Lower leg skin (tissue), 4 donors: Measurements from ENCODE around the gene GPR26. TPM values are rescaled to one million over a fixed set of nuclear protein-coding genes. Genes with fewer than 3 reads are reported as not detected.

Experiments
- DNase-seq, 2 donors: peaks; one replicate each; pipeline ENCODE4 v3.0.0-alpha.2; 2019; ENCODE audit warnings: low spot score in 2 of 2
- H3K4me3 ChIP-seq: fragments of 200-600 bp; sonication (generic); 2 replicates; pipeline ENCODE4 v1.5.1; 2017; ENCODE audit warnings: mild to moderate bottlenecking, low read depth; ENCODE audit not compliant: poor library complexity, severe bottlenecking
- POLR2A ChIP-seq, 2 donors: fragments of 450-650 bp; IDR thresholded peaks; one replicate each; pipeline ENCODE4 v1.6.1; 2016 to 2017; ENCODE audit warnings: antibody characterized with exemption in 2 of 2, mild to moderate bottlenecking in 1 of 2, moderate library complexity in 1 of 2
- WGBS, 2 donors: methylation state at CpG; one replicate each; pipeline ENCODE4 v1.1.5; 2018; 5-methylcytosine and 5-hydroxymethylcytosine counted together
- intact Hi-C: fragments of 100-400 bp; cut with DNase I; formaldehyde crosslinking; loops from one replicate; pipeline ENCODE4 v1.15.0; 2023; ENCODE audit warnings: low total_unique reads
- total RNA-seq, 4 donors: library from RNA; depleted of rRNA; stranded (reverse); fragments of >200 nt; gene quantifications; one replicate each; pipeline ENCODE4 v1.1.0, GENCODE V29; 2016
- TF ChIP-seq, protein P1 (sequence below), 3 donors: fragments of 450-650 bp; IDR thresholded peaks; one replicate each; pipeline ENCODE4 v1.5.1; 2016; ENCODE audit warnings: antibody characterized with exemption in 3 of 3, mild to moderate bottlenecking in 3 of 3, moderate library complexity in 2 of 3

Gene GPR26
- total RNA-seq, 4 donors from 2014 or later, result not detected

DNA sequence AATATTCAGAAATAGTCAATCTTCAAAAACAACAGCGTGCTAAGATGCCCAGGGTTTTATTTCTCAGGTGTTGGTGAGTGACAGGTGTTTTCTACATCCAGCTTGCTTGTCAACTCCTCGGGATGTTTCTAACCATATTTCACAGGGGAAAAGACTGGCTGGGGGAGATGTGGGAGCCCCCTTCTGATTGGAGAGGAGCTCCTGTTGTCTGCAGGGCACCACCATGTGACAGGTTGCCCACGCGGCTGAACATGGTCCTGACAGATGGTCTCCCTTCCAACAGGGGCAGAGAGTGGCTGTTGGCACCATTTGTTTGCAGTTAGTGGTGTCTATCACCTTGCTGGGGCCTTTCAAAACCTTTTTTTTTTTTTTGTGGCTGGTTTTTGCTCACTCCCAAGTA is 16.5 kb upstream of the GPR26 start:
- WGBS, 2 donors, result 61 to 69% methylated on average over 4 of the region's 4 CpGs
- intact Hi-C loops, result no loop called here
- no peak overlapping the region for H3K4me3 ChIP-seq
- peak in 1 of 2 donors; percentile 29 for DNase-seq
- no peak for TF ChIP-seq POLR2A (IDR thresholded peaks at IDR 0.05)
- TF ChIP-seq, protein P1, sequence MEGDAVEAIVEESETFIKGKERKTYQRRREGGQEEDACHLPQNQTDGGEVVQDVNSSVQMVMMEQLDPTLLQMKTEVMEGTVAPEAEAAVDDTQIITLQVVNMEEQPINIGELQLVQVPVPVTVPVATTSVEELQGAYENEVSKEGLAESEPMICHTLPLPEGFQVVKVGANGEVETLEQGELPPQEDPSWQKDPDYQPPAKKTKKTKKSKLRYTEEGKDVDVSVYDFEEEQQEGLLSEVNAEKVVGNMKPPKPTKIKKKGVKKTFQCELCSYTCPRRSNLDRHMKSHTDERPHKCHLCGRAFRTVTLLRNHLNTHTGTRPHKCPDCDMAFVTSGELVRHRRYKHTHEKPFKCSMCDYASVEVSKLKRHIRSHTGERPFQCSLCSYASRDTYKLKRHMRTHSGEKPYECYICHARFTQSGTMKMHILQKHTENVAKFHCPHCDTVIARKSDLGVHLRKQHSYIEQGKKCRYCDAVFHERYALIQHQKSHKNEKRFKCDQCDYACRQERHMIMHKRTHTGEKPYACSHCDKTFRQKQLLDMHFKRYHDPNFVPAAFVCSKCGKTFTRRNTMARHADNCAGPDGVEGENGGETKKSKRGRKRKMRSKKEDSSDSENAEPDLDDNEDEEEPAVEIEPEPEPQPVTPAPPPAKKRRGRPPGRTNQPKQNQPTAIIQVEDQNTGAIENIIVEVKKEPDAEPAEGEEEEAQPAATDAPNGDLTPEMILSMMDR (IDR thresholded peaks at IDR 0.05), result no peak

DNA sequence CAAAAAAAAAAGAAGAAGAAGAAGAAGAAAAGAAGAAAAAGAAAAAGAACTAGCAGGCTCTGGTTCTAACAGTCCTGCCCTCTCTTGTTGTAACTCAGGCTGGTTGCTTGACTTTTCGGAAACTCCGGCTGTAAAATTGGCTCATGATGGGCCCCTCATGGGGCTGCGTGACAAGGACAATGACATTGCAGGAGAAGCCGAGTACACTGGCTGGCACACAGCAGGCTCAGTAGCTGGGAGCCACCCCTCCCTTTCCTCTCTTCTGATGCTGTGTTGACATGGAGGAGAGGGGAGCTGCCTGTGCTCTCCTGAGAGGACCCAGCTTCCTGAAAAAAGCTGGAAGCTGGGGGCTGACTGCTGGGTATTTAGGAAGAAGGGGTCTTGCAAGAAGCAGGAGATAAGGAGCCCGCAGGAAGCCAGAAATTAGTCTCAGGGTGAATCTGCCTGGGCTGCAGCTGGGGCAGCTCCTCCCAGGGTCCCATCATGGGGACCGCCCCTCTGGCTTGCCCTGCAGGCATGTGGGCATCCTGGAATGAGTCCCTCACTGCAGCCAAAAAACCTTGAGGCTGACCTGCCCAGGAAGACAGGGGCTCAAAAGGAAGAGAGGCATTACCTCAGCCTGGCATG is 14.6 kb upstream of the GPR26 start:
- TF ChIP-seq, protein P1 (IDR thresholded peaks at IDR 0.05), result no peak
- TF ChIP-seq POLR2A (IDR thresholded peaks at IDR 0.05), result no peak
- DNase-seq, result peak in 1 of 2 donors; percentile 52
- intact Hi-C loops, result no loop called here
- H3K4me3 ChIP-seq, result no peak overlapping the region
- 69 to 70% methylated on average over 6 of the region's 6 CpGs for WGBS, 2 donors

DNA sequence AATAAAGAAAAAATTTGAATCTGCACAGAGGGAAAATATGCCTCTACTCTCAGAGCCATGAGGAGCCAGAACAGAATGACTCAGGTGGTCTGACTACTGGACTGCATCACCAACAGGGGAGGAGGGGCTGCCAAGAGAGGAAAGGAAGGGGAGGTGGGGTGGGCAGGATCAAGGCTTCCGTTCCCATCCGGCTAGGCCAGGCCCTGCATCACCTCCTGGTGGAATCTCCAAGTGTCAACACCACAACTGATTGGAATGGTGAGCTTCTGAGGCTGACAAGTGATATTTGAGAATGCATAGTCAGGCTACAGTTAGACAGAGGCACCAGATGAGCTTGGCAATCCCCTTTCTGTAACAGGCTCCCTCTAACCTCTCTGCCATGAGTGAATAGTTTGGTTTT is 10.4 kb upstream of the GPR26 start:
- intact Hi-C loops, result no loop called here
- WGBS, 2 donors, result 35 to 36% methylated on average over 2 of the region's 2 CpGs
- no peak for TF ChIP-seq POLR2A (IDR thresholded peaks at IDR 0.05)
- TF ChIP-seq, protein P1 (IDR thresholded peaks at IDR 0.05), result no peak
- H3K4me3 ChIP-seq, result no peak overlapping the region
- DNase-seq, result peak in 1 of 2 donors; percentile 49

DNA sequence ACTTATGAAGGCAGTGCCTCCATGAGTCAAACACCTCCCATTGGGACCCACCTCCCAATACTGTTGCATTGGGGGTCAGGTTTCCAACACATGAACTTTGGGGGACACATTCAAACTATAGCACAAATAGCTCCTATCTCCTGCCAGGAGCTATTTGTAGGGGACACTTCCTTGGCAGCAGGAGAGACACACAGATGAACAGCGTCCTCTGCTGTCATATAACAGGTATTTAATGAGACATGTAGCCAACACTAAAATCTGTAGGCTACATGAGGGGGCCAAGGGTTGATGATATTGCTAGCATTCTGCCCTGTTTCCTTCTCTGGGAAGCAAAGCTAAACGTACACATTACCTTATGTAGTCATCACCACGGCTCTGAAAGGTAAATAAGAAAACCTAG is 2.6 kb upstream of the GPR26 start:
- DNase-seq, result no peak
- intact Hi-C loops, result no loop called here
- no peak overlapping the region for H3K4me3 ChIP-seq
- TF ChIP-seq POLR2A (IDR thresholded peaks at IDR 0.05), result no peak
- TF ChIP-seq, protein P1 (IDR thresholded peaks at IDR 0.05), result no peak
- WGBS, 2 donors, result 25 to 42% methylated on average over 3 of the region's 3 CpGs

DNA sequence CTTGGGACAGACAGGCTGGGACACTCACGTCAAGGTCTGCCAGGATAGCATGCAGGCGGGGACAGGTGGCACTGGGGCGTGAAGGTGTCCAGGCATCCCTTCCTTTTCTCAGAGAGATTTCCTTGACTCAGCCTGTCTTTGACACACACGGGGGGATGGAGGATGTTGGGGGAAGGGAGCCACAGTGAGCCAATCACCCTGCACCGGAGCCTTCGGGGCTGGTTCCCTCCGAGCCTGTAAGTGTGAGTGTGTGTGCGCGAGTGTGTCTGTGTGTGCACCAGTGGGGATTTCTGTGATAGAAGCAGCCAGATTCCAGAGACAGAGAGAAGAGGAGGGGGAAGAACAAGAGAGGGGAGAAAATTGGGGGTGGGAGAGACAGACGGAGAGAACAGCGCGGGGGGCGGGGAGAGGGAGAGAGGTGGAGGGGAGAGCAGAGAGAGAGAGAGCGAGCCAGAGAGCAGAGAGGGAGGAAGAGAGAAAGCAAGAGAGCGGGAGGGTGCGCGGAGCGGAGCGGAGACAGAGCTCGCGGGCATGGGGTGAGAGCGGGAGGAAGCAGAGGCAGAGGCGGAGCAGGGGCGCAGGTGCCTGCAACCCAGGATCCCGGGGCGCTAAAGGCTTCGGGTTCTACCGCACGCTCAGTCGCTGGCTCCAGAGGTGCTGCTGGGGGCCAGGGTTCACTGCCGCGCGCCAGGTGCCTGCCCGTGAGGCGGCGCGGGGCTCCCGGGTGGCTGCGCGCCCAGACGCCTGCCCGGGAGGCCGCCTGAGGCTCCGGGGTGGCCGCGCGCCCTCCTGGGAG is 466 bp upstream of the GPR26 start:
- intact Hi-C loops, result no loop called here
- WGBS, 2 donors, result 6 to 7% methylated on average over 30 to 47 of the region's 47 CpGs
- H3K4me3 ChIP-seq, result no peak overlapping the region
- no peak for TF ChIP-seq POLR2A (IDR thresholded peaks at IDR 0.05)
- TF ChIP-seq, protein P1 (IDR thresholded peaks at IDR 0.05), result no peak
- no peak for DNase-seq
